Activated CD4-positive, alpha-beta T cell treated with anti-CD3 and anti-CD28 coated beads, Interleukin-10, Interleukin-2, amounts not matched to agents 100 ng/mL and 50 ng/mL, durations not matched to agents 16 hours and 8 hours (primary cell): ENCODE results near the gene MBD3L4.
"Not testable (repeated sequence)": the region's sequence is repeated elsewhere in the genome, so short reads cannot be mapped to it uniquely, and the experiment has no call there.

Source experiments
- DNase-seq: peaks from one replicate; pipeline ENCODE4 v3.0.0-alpha.2; 2020

Gene MBD3L4

DNA sequence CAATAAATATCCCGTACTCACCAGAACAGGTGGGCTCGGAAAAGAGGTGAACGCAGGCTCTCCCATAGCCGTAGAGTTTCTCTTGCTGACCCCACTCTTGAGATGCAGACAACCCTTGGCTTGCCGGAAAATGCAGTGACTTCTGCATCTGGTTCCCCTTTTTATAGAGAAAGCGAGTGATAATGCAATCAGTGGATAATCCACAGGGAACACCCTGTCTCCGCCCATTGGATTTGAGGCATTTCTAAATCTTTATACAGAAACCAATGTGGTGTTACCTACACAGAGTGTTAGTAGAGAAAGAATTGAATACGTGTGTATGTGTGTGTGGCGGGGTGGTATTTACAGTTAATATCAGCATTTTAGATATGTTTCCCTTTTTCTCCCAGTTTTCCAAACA is at the start of gene MBD3L4:
Gene MBD3L4 (minus strand): TSS at position 101 of the 400 bp plus-strand sequence. CDS start 35 bp downstream, at position 66.
- DNase-seq = not testable (repeated sequence)

DNA sequence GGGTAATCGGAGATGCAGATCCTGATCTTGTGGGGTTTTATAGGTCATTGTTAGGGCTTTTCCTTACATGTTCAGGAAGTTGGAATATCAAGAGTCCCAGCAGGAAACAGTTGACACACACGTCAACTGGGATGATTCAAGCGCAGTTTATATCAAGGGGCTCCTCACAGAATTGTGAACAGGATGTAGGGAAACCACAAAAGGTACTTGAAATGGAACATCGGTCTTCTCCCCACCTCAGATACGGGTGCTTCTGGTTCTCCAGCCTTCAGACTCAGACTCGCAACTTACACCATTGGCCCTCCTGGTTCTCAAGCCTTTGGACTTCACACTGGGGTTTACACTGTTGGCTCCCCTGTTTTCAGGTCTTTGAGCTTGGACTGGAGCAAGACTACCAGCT is 49.0 kb upstream of the MBD3L4 start:
- DNase-seq = no peak

DNA sequence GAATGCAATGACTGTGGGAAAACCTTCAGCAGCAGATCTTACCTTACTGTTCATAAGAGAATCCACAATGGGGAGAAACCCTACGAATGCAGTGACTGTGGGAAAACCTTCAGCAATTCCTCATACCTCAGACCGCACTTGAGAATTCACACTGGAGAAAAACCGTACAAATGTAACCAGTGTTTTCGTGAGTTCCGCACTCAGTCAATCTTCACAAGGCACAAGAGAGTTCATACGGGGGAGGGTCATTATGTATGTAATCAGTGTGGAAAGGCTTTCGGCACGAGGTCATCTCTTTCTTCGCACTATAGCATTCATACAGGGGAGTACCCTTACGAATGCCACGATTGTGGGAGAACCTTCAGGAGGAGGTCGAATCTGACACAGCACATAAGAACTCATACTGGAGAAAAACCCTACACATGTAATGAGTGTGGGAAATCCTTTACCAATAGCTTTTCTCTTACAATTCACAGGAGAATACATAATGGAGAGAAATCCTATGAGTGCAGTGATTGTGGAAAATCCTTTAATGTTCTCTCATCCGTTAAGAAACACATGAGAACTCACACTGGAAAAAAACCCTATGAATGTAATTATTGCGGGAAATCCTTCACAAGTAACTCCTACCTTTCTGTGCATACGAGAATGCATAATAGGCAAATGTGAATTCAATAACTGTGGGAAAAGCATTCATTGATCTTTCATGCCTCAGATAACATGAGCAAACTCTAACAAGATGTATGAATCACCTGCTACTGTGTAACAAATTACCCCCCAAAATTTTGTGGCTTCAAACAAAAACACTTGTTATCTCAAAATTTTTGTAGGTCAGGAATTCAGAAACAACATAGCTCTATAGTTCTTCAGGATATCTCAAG is 43.3 kb upstream of the MBD3L4 start:
- no peak for DNase-seq

DNA sequence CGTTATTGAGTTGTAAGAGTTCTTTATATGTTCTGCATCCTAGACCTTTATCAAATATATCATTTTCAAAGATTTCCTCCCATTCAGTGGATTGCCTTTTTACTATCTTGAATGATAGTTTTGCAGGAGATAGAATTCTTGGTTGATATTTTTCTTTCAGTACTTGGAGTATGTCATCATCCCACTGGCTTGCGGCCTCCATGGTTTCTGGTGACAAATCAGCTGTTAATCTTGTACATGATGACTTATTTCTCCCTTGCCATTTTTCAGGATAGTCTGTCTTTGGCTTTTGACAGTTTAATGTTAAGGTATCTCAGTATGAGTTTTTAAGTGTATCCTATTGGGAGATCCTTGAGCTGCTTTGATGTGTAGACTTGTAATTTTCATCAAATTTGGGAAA is 38.0 kb upstream of the MBD3L4 start:
- no peak for DNase-seq

DNA sequence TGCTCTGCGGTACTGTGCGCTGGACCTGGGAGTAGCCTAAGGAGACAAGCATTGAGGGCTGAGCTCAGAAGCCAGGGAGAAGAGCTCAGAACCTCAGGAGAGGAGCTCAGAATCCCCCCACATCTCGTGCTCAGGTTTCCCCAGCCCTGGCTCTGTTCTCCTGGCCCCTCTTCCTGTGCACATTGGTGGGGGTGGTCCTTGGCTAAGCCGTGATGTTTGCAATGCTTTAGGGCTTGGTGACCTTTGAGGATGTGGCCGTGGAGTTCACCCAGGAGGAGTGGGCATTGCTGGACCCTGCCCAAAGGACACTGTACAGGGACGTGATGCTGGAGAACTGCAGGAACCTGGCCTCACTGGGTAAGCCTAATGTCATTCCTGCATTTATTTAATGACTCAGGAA is 36.2 kb upstream of the MBD3L4 start:
- no peak for DNase-seq

DNA sequence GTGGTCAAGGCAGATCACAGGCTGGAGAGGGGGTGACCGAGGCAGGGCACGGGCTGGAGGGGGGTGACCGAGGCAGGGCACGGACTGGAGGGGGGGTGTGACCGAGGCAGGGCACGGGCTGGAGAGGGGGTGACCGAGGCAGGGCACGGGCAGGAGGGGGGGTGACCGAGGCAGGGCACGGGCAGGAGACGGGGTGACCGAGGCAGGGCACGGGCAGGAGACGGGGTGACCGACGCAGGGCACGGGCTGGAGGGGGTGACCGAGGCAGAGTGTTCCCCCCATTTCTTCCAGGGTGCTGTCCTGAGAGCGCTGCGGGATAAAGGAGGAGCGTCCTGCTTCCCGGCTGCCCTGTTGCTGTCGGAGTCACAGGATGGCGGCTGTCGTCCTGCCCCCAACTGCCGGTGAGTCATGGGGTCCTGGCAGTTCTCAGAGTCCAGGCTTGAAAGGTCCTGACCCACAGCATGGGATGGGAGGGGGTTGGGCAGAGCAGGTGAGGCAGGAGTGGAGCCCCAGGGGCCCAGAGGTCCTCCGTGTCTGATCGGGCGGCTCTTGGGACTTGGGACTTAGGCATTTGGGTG is 34.8 kb upstream of the MBD3L4 start:
- DNase-seq = no peak

DNA sequence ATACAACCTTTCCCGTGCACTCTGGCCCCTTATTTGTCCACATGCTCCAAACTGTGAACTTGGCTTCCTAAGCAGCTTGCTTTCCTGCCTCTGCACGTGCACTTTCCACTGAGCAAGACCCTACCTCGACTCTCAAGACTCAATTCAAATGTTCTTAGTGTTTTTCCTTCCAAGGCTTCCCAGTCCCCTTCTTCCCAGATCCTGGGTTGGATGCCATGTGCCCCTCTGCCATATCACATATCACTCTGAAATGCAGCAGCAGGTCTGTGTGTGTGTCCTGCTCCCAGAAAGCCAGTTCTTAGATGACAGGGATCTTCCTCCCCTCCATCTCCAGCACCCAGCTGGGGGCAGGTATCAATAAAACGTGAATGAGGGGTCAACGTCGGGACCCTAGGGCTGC is 32.6 kb upstream of the MBD3L4 start:
- DNase-seq = no peak

DNA sequence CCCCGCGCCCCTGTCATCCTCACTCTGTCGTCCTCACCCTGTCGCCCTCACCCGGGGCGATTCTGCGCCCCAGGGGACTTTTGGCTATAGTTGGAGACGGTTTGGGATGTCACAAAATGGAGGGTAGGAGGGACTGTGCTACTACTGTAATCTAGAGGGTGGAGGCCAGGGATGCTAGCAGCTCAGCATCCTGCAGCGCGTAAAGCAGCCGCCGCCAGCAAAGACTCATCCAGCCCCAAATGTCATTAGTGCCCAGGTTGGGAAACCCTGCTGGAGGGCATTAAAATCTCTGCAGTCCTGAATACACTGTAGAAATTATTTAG is 29.9 kb upstream of the MBD3L4 start:
- DNase-seq = no peak

DNA sequence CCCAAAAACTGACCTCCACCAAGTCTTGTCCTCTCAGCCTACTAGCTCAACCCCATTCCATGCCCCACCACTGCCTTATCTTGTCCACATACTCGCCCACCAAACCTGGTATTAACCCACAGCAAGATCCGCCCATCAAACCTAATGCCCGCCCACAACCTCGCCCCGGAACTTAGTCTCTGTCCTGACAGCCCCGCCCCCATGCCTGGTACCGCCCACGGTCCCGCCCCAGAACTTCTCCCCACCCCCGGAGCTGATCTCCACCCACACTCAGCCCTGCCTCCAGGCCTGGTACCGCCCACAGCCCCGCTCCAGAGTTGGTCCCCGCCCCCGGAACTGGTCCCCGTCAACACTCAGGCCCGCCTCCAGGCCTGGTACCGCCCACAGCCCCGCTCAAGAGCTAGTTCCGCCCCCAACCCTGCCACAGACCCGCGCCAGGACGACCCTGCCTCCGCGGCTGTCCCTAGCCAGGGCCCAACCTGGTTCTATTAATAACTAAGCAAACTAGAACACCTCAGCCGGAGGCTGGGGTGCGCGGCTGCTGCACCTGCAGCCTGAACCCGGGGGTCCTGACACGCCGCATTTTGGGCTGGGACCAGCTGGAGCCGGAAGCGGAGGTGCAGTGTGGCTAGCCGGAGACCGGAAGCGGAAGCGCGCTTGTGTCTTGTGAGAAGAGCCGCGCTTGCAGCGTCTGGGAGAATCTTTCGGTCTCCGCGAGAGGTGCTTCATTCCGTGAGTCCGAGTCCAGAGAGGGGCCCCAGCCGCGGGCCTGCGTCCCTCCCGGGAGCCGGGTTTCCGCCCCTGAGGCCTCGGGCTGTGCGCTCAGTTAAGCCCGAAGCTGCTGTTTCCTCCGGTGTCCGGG is 29.3 kb upstream of the MBD3L4 start, which contains the start of gene ZNF557:
Gene ZNF557 (plus strand): TSS at position 662 of the 862 bp plus-strand sequence. CDS start 5,372 bp downstream, outside the sequence.
- DNase-seq = peak; percentile 99

DNA sequence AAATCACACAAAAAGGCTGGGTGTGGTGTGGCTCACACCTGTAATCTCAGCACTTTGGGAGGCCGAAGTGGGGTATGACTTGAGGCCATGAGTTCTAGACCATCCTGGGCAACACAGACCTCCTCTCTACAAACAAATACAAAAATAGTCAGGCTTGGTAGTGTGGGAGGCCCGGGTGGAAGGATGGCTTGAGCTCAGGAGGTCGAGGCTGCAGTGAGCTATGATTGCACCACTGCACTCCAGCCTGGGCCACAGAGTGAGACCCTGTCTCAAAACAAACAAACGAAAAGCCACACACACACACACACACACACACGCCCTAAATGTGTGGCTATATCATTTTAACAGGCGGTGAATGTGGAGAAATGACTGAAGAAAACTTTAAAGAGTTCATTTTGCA is 28.6 kb upstream of the MBD3L4 start:
- no peak for DNase-seq

DNA sequence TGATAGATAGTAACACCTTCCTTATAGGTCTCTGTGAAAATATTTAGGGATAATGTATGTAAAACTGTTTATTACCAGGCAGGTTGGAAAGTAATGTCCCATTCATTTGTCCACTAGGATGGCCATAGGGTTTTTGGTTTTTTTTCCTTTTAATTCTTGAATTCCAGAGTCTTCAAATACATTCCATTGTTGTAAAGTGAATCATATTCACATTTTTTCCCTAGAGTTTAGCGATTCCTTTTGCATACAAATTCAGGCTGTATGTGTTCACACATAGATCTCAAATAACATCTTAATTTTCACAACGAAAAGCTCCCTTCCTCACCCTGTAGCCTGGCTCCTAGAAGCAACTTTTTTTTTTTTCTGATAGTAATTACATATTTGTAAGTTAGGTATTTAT is 27.7 kb upstream of the MBD3L4 start:
- DNase-seq = no peak

DNA sequence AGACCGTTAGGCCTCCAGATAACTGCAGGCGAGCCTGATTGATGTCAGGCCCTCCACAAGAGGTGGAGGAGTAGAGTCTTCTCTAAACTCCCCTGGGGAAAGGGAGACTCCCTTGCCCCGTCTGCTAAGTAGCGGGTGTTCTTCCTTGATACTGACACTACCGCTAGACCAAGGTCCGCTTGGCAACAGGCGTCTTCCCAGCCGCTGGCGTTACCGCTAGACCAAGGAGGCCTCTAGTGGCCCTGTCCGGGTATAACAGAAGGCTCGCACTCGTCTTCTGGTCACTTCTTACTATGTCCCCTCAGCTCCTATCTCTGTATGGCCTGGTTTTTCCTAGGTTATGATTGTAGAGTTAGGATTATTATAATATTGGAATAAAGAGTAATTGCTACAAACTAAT is 27.1 kb upstream of the MBD3L4 start:
- DNase-seq = not testable (repeated sequence)

DNA sequence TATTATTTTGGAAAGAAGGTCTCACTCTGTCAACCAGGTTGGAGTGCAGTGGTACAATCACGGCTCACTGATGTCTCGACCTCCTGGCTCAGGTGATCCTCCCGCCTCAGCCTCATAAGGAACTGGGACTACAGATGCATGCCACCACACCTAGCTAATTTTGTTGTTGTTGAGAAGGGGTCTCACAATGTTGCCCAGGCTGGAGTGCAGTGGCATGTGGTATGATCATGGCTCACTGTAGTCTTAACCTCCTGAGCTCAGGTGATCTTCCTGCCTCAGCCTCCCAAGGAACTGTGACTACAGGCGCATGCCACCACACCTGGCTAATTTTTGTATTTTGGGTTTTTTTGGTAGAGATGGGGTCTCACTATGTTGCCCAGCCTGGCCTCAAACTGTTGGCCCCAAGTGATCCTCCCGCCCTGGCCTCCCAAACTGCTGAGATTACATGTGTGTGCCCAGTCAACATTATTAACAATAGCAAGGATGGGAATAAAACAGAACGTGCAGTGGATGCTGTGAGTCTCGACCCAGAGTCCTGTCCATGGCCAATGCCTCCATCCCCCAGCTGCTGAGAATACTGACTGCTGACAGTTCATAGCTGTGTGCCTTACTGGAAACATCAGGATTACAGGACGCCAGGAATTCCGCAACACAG is 23.9 kb upstream of the MBD3L4 start:
- DNase-seq = no peak

DNA sequence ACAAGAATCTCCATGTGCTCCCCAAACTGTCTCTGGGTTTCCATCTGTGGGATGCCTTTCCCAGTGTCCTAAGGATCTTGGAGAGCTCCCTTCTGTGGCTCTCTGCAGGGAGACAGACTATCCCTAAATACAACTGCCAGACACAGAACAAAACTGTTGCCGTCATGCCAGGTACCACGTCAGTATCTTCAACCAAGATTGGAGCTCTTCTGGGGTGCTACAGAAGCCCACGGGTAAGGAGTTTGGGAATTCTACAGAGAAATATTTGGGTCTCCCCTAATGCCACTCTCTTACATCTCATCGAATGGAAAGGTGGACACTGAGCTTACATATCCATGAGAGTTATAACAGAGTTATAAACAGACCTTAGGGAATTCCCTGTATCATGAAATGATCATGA is 23.4 kb upstream of the MBD3L4 start:
- no peak for DNase-seq

DNA sequence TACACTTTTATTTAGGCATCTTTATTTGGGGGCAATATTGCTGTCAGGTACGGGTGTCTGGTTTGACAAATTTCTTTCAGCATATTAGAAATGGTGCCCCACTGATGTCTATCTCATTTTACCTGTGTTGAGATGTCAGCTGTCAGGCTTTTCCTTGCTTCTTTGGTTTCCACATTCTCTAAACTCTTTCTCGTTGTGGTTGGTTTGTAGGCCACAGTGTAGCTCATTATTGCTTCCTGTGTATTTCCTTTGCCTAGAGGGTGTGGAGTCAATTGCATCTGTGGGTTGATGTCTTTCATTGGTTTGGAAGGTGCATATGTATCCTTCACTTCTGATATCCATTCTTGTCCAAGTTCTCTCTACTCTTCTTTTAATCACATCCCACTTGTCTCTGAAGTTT is 20.0 kb upstream of the MBD3L4 start:
- DNase-seq = not testable (repeated sequence)

DNA sequence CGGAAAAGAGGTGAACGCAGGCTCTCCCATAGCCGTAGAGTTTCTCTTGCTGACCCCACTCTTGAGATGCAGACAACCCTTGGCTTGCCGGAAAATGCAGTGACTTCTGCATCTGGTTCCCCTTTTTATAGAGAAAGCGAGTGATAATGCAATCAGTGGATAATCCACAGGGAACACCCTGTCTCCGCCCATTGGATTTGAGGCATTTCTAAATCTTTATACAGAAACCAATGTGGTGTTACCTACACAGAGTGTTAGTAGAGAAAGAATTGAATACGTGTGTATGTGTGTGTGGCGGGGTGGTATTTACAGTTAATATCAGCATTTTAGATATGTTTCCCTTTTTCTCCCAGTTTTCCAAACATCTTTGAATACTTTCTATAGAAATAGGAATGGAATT is 18.6 kb upstream of the MBD3L4 start, which contains the start of gene MBD3L3:
Gene MBD3L3 (minus strand): TSS at position 101 of the 400 bp plus-strand sequence. CDS start 71 bp downstream, at position 30.
- DNase-seq = not testable (repeated sequence)

DNA sequence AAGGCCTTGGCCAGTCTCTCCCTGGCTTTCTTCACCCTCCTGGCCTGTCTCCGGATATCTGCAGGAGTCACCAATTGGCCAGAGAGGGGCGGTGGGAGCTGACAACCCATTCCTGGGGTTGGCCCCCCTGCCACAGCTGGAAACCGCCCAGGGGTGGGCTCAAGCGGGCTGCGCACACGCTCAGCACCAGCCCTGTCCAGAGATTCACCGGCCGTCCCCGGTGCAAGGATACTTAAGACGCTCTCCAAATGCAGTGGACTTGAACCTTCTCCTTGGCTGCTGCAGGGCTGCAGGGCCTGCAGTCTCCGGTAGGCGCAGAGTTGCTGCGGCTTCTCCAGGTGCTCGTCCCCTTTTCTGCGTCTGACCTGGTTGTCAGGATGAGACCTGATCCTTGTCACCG is 16.4 kb upstream of the MBD3L4 start:
- DNase-seq = not testable (repeated sequence)

DNA sequence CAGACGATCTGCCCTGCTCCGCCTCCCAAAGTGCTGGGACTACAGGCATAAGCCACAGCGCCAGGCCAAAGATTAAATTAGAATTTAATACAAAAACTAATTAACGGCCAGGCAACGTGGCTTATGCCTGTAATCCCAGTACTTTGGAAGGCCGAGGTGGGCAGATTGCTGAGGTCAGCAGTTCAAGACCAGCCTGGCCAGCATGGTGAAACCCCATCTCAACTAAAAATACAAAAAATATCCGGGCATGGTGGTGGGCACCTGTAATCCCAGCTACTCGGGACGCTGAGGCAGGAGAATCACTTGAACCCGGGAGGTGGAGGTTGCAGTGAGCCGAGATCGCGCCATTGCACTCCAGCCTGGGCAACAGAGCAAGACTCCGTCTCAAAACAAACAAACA is 15.7 kb upstream of the MBD3L4 start:
- not testable (repeated sequence) for DNase-seq

DNA sequence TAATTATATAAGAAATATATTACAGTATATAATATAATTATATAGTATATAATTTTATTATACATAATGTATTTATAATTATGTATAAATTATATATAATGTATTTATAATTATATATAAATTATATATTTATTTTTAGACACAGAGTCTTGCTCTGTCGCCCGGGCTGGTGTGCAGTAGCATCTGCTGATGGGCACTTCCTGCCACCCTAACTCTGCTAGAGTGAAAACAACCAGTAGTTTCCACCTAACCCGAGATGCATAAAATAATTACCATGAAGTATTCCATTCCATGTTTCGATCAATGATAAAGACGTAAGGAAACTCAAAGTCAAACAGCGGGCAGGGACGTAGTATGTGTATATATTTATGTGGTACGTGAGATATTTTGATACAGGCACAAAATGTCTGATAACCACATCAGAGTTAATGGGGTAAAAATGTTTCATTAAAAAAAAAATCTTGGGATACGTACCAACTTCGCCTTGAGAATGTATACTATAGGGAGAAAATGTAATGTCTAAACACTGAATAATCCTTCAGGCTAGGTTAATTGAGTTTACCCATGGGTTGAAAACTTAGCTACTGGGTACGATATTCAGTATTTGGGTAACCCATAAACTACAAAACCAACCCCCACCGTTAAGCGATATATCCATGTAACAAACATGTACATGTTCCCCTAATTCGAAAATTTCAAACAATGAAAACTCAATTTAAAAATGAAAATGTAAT is 14.8 kb upstream of the MBD3L4 start:
- not testable (repeated sequence) for DNase-seq

DNA sequence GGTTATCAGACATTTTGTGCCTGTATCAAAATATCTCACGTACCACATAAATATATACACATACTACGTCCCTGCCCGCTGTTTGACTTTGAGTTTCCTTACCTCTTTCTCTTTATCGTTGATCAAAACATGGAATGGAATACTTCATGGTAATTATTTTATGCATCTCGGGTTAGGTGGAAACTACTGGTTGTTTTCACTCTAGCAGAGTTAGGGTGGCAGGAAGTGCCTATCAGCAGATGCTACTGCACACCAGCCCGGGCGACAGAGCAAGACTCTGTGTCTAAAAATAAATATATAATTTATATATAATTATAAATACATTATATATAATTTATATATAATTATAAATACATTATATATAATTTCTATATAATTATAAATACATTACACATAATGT is 12.9 kb upstream of the MBD3L4 start:
- DNase-seq = not testable (repeated sequence)

DNA sequence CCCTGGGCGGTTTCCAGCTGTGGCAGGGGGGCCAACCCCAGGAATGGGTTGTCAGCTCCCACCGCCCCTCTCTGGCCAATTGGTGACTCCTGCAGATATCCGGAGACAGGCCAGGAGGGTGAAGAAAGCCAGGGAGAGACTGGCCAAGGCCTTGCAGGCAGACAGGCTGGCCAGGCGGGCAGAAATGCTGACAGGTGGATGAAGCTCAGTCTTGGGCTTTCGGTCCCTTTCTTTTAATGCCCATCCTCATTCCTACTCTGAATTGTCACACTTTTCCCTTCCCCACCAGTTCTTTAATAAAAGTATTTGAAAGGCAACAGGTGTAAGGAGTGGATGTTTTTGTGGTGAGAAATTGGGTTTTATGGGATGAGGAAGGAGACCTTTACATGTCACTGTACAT is 11.4 kb upstream of the MBD3L4 start:
- DNase-seq = not testable (repeated sequence)

DNA sequence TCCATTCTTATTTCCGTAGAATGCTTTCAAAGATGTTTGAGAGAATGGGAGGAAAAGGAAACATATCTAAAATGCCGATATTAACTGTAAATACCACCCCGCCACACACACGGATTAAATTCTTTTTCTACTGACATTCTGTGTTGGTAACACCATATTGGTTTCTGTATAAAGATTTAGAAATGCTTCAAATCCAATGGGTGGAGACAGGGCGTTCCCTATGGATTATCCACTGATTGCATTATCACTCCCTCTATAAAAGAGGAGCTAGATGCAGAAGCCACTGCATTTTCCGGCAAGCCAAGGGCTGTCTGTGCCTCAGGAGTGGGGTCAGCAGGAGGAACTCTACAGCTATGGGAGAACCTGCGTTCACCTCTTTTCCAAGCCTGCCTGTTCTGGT is 9.0 kb upstream of the MBD3L4 start, which contains the start of gene MBD3L2:
Gene MBD3L2 (plus strand): TSS at position 301 of the 400 bp plus-strand sequence. CDS start 53 bp downstream, at position 354.
- not testable (repeated sequence) for DNase-seq
